ENCODE results near the gene CHD2. TPM values are rescaled to one million over a fixed set of nuclear protein-coding genes. Genes with fewer than 3 reads are reported as not detected.
A peak's percentile ranks its signal among the peaks of the same experiment; 100 is the strongest.

CHD2 gene
- total RNA-seq, 1 experiment from 2014 or later, result 101 TPM

GRCh38 chr15:93051236-93052089 lies 151.3 kb downstream of the CHD2 start (continued):
- TF ChIP-seq ZSCAN18 (CRISPR knock-in tag; IDR thresholded peaks at IDR 0.05), result no peak
- TF ChIP-seq, protein P1, sequence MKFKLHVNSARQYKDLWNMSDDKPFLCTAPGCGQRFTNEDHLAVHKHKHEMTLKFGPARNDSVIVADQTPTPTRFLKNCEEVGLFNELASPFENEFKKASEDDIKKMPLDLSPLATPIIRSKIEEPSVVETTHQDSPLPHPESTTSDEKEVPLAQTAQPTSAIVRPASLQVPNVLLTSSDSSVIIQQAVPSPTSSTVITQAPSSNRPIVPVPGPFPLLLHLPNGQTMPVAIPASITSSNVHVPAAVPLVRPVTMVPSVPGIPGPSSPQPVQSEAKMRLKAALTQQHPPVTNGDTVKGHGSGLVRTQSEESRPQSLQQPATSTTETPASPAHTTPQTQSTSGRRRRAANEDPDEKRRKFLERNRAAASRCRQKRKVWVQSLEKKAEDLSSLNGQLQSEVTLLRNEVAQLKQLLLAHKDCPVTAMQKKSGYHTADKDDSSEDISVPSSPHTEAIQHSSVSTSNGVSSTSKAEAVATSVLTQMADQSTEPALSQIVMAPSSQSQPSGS (CRISPR knock-in tag; IDR thresholded peaks at IDR 0.05; ENCODE audit: borderline replicate concordance, low read depth), result no peak
- TF ChIP-seq, protein P2, sequence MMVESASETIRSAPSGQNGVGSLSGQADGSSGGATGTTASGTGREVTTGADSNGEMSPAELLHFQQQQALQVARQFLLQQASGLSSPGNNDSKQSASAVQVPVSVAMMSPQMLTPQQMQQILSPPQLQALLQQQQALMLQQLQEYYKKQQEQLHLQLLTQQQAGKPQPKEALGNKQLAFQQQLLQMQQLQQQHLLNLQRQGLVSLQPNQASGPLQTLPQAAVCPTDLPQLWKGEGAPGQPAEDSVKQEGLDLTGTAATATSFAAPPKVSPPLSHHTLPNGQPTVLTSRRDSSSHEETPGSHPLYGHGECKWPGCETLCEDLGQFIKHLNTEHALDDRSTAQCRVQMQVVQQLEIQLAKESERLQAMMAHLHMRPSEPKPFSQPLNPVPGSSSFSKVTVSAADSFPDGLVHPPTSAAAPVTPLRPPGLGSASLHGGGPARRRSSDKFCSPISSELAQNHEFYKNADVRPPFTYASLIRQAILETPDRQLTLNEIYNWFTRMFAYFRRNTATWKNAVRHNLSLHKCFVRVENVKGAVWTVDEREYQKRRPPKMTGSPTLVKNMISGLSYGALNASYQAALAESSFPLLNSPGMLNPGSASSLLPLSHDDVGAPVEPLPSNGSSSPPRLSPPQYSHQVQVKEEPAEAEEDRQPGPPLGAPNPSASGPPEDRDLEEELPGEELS (CRISPR knock-in tag; IDR thresholded peaks at IDR 0.05), result no peak
- TF ChIP-seq PREB (CRISPR knock-in tag; IDR thresholded peaks at IDR 0.05; ENCODE audit: borderline replicate concordance), result no peak
- TF ChIP-seq AFF4 (CRISPR knock-in tag; IDR thresholded peaks at IDR 0.05; ENCODE audit: borderline replicate concordance), result no peak

DNA sequence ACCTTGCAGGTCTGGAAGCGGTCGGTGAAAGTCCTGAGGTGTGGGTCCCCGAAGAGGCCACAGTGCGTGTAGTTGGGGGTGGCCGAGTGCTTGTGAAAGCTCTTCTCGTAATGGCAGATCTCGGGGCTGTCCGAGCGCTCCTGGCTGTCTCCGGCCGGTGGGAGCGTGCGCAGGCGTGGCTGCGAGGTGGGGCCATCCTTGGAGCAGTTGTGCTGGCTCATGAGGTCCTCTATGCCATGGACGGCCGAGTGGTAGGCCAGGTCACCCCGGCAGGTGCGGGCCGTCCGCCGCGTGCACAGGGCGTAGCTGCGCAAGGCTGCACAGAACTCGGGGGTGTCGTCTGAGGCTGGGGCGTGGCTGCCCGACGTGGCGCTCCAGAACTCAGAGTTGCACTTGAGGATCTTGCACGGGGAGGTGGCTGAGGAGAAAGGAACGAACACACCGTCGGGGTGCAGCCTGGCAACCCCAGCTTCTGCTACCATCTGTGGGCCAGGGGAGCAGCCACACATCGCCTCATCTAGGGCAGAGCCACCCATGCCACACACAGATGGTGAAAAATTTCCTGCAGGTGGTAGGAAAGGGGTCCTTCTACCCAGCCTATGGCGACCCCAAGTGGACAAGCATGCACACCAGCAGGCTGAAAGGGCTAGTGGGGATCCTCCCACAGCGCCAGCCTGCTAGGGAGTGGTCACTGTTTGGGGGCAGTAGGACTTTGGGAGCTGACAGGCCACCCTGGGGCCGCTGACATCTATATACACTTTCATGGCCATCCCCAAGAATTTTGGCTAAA lies 152.2 kb downstream of the CHD2 start:
- Mint-ChIP-seq H3K27me3 (ENCODE audit: low read depth) (no peaks in the 10 kb centered on the region), H3K27ac (no peak overlapping the region), H3K9me3 (0 out of 2 replicates have a peak, but pooled peaks cover 6% of the 10 kb centered on the region), H3K4me3 (no peak overlapping the region), H3K4me1 (peaks cover 8% of the 10 kb centered on the region), H3K36me3 (peaks cover 57% of the 10 kb centered on the region)
- ATAC-seq, result peak; percentile 33
- ChIA-PET CTCF (interaction anchor here (0.6 to 1.5 kb wide), 3 partner anchors 12 to 16 kb away, joined by 3 to 4 read pairs (median 3); no protein-coding TSS in a partner anchor), POLR2A (interaction anchor here (1.5 kb wide), 1 partner anchor 17 kb away, joined by 3 read pairs; no protein-coding TSS in a partner anchor)
- TF ChIP-seq GABPB1 (CRISPR knock-in tag; IDR thresholded peaks at IDR 0.05) (no peak), FOXP1 (CRISPR knock-in tag; IDR thresholded peaks at IDR 0.05; ENCODE audit: borderline replicate concordance) (0 out of 2 replicates have a peak, but pooled peaks have one; percentile 31), MXD4 (CRISPR knock-in tag; IDR thresholded peaks at IDR 0.05; ENCODE audit: borderline replicate concordance) (no peak)
- TF ChIP-seq, protein P1 (CRISPR knock-in tag; IDR thresholded peaks at IDR 0.05; ENCODE audit: borderline replicate concordance, low read depth), result no peak
- no peak for DNase-seq (ENCODE audit: low spot score)

All from WTC11 (cell line).